Glutamatergic neuron (in vitro differentiated cells): ENCODE data around the gene ZNF439. TPM values are rescaled to one million over a fixed set of nuclear protein-coding genes. Genes with fewer than 3 reads are reported as not detected.
"Not testable (repeated sequence)": the region's sequence is repeated elsewhere in the genome, so short reads cannot be mapped to it uniquely, and the experiment has no call there.

Source experiments
- DNase-seq: peaks from one replicate; pipeline ENCODE4 v3.0.0; 2022
- H3K27ac Mint-ChIP-seq: one replicate; pipeline ENCODE4 v1.8.0; 2020; ENCODE audit warnings: mild to moderate bottlenecking, mixed read lengths, inconsistent platforms; ENCODE audit not compliant: unreplicated experiment
- H3K27me3 Mint-ChIP-seq: one replicate; pipeline ENCODE4 v1.8.0; 2020; ENCODE audit warnings: mild to moderate bottlenecking, moderate library complexity, mixed read lengths, inconsistent platforms; ENCODE audit not compliant: unreplicated experiment
- H3K36me3 Mint-ChIP-seq: one replicate; pipeline ENCODE4 v1.8.0; 2020; ENCODE audit warnings: mild to moderate bottlenecking, mixed read lengths, inconsistent platforms; ENCODE audit not compliant: unreplicated experiment
- H3K4me1 Mint-ChIP-seq: one replicate; pipeline ENCODE4 v1.8.0; 2020; ENCODE audit warnings: mild to moderate bottlenecking, low read depth, mixed read lengths, inconsistent platforms; ENCODE audit not compliant: unreplicated experiment
- H3K4me3 Mint-ChIP-seq: one replicate; pipeline ENCODE4 v1.8.0; 2020; ENCODE audit warnings: mild to moderate bottlenecking, mixed read lengths, inconsistent platforms; ENCODE audit not compliant: unreplicated experiment
- H3K9me3 Mint-ChIP-seq: one replicate; pipeline ENCODE4 v1.8.0; 2020; ENCODE audit warnings: mild to moderate bottlenecking, moderate library complexity, mixed read lengths, inconsistent platforms; ENCODE audit not compliant: unreplicated experiment
- total RNA-seq: library from RNA; stranded (reverse); fragmentation: NEBNext Ultra II Directional; extraction: Animal tissue kit (Norgen Biotek cat#: 25700); gene quantifications from one replicate; pipeline ENCODE4 v1.2.1, GENCODE V29; 2021; ENCODE audit not compliant: unreplicated experiment
- TF ChIP-seq, protein P1 (sequence below): fragments of 200-600 bp; sonication (generic); IDR thresholded peaks from one replicate; pipeline ENCODE4 v1.5.0; 2021; ENCODE audit not compliant: partially characterized antibody, unreplicated experiment

Gene ZNF439
- total RNA-seq, 1 donor from 2014 or later, result 21.1 TPM

DNA sequence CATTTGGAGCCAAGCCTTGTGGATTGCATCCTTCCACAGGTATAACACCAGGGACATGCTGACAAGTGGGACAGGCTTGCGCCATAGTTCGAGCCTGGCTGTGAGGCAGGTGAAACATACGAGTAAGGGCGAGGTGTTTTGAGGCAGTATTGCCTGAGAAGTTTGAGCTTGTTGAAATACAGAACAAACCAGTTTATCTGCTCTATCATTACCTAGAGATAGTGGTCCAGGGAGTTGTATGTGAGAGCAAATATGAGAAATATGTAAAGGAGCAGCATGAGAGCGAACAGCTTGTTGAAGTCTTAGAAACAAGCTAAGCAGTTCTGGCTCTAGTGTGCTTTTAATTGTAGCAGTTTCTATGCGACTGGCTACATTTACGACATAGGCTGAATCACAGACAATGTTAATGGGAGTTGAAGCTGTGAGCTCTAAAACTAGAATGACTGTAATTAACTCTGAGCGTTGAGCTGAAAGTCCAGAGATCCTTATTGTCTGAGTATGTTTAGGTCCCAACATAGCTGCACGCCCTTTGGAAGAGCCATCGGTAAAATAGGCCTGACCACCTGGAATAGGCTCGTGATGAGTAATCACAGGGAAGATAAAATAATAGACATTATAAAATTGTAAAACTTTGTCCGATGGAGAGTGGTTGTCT lies 8.2 kb downstream of the ZNF439 start:
- peaks cover 11% of the 10 kb centered on the region for H3K9me3 Mint-ChIP-seq

GRCh38 chr19:11860721-11861120 lies 12.2 kb downstream of the ZNF439 start:
- DNase-seq, result no peak
- Mint-ChIP-seq H3K36me3 (peaks cover 77% of the 10 kb centered on the region), H3K9me3 (peaks cover 22% of the 10 kb centered on the region), H3K4me3 (no peak overlapping the region), H3K4me1 (no peaks in the 10 kb centered on the region), H3K27me3 (no peaks in the 10 kb centered on the region), H3K27ac (no peak overlapping the region)
- TF ChIP-seq, protein P1, sequence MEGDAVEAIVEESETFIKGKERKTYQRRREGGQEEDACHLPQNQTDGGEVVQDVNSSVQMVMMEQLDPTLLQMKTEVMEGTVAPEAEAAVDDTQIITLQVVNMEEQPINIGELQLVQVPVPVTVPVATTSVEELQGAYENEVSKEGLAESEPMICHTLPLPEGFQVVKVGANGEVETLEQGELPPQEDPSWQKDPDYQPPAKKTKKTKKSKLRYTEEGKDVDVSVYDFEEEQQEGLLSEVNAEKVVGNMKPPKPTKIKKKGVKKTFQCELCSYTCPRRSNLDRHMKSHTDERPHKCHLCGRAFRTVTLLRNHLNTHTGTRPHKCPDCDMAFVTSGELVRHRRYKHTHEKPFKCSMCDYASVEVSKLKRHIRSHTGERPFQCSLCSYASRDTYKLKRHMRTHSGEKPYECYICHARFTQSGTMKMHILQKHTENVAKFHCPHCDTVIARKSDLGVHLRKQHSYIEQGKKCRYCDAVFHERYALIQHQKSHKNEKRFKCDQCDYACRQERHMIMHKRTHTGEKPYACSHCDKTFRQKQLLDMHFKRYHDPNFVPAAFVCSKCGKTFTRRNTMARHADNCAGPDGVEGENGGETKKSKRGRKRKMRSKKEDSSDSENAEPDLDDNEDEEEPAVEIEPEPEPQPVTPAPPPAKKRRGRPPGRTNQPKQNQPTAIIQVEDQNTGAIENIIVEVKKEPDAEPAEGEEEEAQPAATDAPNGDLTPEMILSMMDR, result no peak

More for the DNA sequence above, 8.2 kb downstream of the ZNF439 start:
- Mint-ChIP-seq H3K27ac (no peak overlapping the region), H3K4me3 (no peak overlapping the region), H3K36me3 (peaks cover 62% of the 10 kb centered on the region), H3K27me3 (no peaks in the 10 kb centered on the region), H3K4me1 (no peaks in the 10 kb centered on the region)
- no peak for DNase-seq
- TF ChIP-seq, protein P1, result no peak

- H3K4me1 Mint-ChIP-seq, result no peaks in the 10 kb centered on the region
- no peak for DNase-seq
- H3K4me3 Mint-ChIP-seq, result no peak overlapping the region
- H3K9me3 Mint-ChIP-seq, result peaks cover 27% of the 10 kb centered on the region
- TF ChIP-seq, protein P1, result no peak
- no peaks in the 10 kb centered on the region for H3K27me3 Mint-ChIP-seq
- H3K36me3 Mint-ChIP-seq, result peaks cover 76% of the 10 kb centered on the region
- no peak overlapping the region for H3K27ac Mint-ChIP-seq
Measured at GRCh38 chr19:11861301-11861700, 12.8 kb downstream of the ZNF439 start.

DNA sequence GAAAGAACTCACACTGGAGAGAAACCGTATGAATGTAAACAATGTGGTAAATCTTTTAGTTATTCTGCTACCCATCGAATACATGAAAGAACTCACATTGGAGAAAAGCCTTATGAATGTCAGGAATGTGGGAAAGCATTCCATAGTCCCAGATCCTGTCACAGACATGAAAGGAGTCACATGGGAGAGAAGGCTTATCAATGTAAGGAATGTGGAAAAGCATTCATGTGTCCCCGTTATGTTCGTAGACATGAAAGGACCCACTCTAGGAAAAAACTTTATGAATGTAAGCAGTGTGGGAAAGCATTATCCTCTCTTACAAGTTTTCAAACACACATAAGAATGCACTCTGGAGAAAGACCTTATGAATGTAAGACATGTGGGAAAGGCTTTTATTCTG lies 19.2 kb downstream of the ZNF439 start:
- not testable (repeated sequence) for H3K4me1 Mint-ChIP-seq, H3K4me3 Mint-ChIP-seq, H3K27me3 Mint-ChIP-seq, DNase-seq, H3K27ac Mint-ChIP-seq
- peaks cover 31% of the 10 kb centered on the region for H3K9me3 Mint-ChIP-seq
- H3K36me3 Mint-ChIP-seq, result peaks cover 74% of the 10 kb centered on the region

- Mint-ChIP-seq H3K4me1 (no peaks in the 10 kb centered on the region), H3K27ac (no peak overlapping the region), H3K36me3 (peaks cover 73% of the 10 kb centered on the region), H3K27me3 (peaks cover 1% of the 10 kb centered on the region), H3K4me3 (no peak overlapping the region), H3K9me3 (peaks cover 29% of the 10 kb centered on the region)
- no peak for DNase-seq
- TF ChIP-seq, protein P1, result no peak
Measured at GRCh38 chr19:11868188-11868587, 19.7 kb downstream of the ZNF439 start.
